DMS79 (cell line): Measurements from ENCODE around the gene PEX11A.
"Not testable (repeated sequence)": the region's sequence is repeated elsewhere in the genome, so short reads cannot be mapped to it uniquely, and the experiment has no call there.

Experiments
- DNase-seq: peaks from one replicate; lab custom pipeline; 2025; lab: John Stamatoyannopoulos, UW

The PEX11A gene, protein sequence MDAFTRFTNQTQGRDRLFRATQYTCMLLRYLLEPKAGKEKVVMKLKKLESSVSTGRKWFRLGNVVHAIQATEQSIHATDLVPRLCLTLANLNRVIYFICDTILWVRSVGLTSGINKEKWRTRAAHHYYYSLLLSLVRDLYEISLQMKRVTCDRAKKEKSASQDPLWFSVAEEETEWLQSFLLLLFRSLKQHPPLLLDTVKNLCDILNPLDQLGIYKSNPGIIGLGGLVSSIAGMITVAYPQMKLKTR

DNA sequence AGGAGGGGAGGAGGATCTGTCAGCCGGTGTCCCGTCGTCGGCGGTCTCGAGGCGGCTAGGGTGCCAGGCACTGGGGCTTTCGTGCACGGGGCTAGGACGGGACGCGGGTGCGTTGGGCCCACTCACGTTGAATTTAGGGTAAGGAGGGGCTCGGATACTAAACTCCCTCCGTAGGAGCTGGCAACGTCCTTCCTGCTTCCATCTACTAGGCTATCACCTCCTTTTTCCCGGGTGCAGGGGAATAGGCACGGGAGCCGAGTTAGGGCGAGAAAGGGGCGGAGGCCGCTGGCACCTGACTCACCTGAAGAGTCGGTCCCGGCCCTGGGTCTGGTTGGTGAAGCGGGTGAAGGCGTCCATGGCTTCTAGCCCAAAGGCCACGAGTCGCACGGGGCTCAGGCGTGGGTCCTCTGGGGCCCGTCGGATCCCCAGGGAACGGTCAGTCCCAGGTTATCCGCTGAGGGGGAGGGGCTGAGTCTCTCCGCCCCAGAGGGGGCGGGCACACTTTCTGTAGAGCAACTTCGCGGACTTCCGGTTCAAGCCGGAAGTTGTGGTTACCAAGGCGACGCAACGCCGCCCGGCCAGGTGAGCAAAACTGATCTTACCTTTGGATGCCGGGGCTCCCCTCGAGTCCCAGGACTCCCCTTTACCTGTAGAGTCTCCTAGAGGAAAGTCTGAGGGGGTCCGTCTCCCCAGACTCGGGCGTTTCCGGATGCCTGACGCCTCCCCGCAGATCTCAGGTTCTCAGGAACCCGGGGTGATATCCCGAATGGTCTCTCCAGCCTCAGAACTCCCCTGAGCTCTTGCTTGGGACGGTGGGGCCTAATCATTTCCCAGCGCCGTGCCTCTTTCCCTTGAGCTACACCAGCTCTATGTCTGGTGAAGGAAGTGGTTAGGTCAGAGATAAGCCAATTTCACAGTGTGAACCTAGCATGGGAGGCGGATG lies at the start of gene PEX11A, which contains the start of gene WDR93:
TSS of gene PEX11A (minus strand) at position 479 of the 943 bp plus-strand sequence. CDS start at position 357, 122 bp downstream.
TSS of gene WDR93 (plus strand) at position 536 of the 943 bp plus-strand sequence. CDS start 10,936 bp downstream, outside the sequence.
- peak; percentile 36 for DNase-seq

GRCh38 chr15:89740137-89740536 lies 49.6 kb upstream of the PEX11A start:
- DNase-seq: peak; percentile 30

DNA sequence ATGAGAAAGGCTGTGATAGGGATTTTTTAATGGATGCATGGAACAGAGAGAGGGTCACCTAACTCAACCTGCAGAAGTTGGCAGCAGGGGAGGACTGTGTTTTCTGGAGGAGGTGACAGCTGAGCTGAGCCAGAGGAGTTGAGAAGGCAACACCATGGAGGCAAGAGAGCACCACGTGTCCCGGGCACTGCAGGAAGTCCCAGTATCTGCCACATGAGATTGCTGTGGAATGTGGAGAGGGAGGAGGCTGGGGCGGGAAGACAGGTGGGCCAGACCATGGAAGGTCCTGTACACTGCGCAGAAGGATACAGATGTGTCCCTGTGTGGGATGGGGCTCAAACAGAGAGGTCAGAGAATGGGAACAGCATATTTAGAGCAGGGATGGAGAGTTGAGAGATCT lies 45.2 kb upstream of the PEX11A start:
- no peak for DNase-seq

GRCh38 chr15:89732451-89733172 lies 42.1 kb upstream of the PEX11A start:
- no peak for DNase-seq

DNA sequence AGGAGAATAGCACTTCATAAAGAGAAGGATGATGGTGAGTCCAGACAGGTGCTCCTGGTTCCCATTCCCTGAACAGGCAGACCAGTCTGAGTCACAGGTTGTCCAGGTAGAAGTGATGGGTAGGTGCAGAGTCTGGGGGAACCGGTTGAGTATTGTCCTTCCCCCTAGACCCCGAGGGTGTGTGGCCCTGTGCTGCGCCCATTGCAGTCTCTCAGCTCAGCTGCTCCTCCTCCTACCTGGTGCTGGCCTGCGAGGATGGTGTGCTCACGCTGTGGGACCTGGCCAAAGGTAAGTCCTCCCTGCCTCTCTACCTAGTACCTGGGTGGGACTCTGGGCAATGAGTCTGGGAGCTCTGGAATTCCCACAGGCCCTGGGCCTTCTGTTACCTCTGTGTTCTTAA lies 40.7 kb upstream of the PEX11A start:
- no peak for DNase-seq

DNA sequence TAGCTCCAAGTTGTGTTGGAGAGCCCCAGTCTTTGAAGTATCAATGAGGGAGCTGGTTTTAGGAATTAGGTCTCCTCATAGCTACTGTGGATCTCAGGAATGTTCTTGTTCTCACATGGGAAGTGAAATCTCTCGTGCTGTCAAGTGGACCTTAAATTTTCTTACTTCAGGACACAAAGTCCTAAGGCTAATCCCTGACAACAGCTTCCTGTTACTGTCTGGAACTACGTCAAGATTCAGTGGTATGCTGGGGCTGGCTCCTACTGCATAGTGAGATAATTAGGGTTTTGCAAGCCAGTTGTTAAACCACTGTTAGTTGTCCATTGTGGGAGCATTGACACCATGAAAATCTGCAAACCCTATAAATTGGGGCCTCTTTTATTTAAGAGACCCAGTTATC lies 37.7 kb upstream of the PEX11A start:
- no peak for DNase-seq

GRCh38 chr15:89725064-89725463 lies 34.5 kb upstream of the PEX11A start:
- DNase-seq: no peak

DNA sequence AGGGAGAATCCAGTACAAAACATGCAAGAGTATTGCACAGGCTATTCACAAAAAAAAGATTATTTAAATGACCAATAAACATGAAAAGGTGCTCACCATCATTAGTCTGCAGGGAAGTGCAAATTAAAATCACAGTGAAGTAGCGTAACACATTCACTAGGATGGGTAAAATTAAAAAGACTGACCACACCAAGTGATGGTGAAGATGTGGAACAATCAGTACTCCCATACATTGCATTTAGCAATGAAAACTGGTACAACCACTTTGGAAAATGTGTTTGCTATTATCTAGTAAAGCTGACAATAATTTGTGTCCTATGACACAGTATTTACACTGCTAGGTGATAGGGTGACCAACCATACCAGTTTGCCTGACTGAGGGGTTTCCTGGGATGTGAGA lies 34.1 kb upstream of the PEX11A start:
- DNase-seq: no peak

DNA sequence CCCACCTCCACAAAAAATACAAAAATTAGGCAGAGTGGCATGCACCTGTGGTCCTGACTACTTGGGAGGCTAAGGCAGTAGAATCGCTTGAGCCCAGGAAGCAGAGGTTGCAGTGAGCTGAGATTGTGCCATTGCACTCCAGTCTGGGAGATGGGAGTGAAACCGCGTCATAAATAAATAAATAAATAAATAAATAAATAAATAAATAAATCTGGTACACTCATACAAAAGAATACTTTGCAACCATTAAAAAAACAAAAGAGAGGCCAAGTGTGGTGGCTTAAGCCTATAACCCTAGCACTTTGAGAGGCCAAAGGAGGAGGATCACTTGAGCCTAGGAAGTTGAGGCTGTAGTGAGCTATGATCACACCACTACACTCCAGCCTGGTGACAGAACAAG lies 32.5 kb upstream of the PEX11A start:
- no peak for DNase-seq

DNA sequence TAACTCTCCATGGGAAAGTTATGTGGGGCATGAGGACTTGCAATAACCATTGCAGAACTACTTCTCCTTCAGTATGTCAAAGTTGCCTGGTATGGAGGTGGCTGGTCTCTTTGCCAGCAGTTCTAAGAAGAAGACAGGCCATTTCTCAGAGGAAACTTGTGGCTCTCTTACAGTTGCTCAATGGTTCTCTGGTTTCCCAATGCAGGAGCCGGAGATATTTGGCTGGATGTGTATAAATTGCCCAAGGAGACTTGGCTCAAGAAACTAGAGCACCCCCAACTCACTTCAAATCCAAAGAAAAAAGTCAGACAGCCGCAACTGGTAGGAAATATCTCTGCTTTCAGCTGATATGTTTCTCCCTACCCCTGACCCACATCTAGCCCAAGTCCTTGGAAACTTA lies 24.2 kb upstream of the PEX11A start:
- no peak for DNase-seq

- DNase-seq: no peak
These were observed 17.0 kb upstream of the PEX11A start for GRCh38 chr15:89707577-89707976.

DNA sequence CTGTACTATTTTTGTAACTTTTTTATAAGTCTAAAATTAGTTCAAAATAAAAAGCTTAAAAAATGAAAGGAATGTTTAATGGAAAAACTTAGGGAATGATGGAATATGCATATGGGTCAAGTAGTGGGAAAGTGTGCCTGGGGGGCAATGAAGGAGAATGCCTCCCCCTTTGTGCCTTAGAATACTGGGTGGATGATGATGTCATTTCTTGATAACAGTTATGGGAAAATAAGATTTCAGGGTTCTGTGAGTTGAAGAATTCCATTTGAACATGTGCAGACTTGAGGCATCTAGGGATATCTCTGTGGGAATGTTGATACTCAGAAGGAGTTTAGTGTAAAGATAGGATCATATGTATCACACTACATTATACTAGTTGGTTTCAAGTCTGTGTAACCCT lies 13.9 kb upstream of the PEX11A start:
- DNase-seq: no peak

- DNase-seq: no peak
These were observed 4.6 kb upstream of the PEX11A start for GRCh38 chr15:89695198-89695597.

DNA sequence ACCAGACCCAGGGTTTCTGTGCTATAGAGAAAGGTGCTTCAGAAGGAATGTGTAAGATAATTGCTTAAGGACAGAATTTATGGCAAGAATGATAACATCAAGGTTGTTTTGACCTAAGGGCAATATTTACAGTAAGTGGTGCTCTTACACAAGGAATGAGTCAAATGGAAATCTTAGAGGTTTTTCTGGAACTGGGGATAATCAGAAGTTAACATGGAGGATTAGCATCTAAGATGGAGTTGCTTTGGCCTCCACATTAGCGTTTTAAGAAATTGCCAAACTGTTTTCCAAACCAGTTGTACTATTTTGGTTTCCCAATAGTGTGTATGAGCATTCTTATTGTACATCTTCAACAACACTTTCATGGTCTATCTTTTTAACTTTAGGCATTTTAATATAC lies 3.1 kb upstream of the PEX11A start:
- DNase-seq: no peak

- DNase-seq: no peak
These were observed 2.5 kb upstream of the PEX11A start for GRCh38 chr15:89693091-89693490.

- DNase-seq: not testable (repeated sequence)
These were observed 651 bp downstream of the PEX11A start for GRCh38 chr15:89689930-89690275.

DNA sequence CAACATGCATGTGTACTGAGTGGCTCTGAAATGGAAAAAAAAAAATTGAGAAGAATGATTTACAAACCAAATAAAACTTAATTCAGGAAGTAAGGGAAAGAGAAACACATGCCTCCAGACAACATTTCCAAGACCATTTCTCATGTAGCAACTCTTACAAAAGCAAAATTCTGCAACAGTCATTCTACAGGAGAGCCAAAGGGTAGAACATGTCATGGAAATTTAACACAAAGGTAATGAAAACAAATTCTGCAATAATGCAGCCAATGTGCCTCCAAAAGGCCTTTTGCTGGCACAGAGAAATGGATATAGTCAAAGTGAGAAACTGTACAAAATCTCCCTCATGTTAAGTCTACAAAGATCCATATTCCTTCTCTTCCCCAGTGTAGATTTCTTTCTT lies 4.0 kb downstream of the PEX11A start:
- no peak for DNase-seq

DNA sequence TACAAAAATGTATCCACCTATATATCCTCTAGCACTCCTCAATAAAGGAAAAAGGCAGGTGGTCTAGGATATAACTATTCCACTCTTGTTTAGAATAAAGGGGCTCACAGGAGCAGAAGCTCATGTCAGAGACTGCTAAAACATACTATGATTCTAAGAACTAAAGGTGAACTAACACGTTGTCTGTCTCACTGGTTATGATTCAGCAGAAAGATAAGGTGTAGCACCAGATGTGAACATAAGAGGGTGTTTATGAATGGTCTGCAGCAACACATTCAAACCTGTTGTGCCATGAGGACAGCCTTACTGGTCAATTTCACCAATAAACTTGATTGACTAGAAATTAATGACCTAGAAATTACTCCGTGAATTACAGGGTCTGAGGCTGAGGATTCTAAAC lies 4.6 kb downstream of the PEX11A start:
- no peak for DNase-seq

DNA sequence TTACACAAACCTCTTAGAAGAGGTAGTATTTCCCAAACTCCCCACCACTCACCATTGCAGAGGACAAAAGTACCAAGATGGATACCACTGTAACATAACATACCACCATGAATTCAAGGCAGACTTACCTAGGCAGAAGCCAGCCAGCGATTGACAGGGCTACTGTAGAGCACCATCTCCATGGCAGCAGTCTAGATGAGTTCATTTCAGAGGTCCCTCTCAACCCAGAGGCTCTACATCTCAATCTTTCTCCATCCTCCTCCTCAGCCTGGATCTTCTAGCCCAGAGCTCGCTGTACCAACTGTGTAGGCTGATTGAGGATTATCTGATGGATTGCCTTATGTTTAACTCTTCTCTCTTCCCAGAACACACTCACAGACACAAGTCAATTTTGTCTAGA lies 9.4 kb downstream of the PEX11A start:
- DNase-seq: no peak

DNA sequence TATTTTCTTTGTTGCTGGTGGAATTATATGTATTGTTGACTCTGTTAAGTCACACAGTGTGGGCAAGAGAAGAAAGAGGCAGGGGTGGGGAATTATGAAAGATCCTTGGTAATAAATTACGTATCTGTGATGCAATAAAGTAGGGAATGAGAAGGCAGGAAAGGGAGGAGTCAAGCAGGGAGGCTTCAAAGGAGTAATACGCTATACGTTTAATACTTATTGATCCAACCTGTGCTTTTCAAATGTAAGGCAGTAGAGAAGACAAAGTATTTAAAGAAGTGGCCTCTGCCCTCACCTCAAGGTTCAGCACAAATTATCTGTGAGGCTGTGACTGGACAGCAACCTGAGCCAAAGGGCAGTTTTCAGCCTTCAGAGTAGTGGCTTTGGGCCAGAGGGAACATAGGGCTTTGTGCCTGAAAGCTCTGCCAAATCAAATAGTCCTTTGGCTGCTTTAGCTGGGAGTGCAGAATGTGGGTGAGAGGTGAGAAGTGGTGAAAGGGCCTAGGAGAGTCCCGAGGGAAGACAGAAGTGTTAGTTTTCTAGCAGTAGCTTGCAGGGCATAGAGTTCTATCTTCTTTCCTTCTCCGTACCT lies 10.2 kb downstream of the PEX11A start:
- no peak for DNase-seq

GRCh38 chr15:89679212-89679611 lies 11.3 kb downstream of the PEX11A start, which contains the start of gene PLIN1:
Gene PLIN1 (minus strand): TSS chr15:89679367. CDS start chr15:89677489, 1,878 bp downstream.
- no peak for DNase-seq

DNA sequence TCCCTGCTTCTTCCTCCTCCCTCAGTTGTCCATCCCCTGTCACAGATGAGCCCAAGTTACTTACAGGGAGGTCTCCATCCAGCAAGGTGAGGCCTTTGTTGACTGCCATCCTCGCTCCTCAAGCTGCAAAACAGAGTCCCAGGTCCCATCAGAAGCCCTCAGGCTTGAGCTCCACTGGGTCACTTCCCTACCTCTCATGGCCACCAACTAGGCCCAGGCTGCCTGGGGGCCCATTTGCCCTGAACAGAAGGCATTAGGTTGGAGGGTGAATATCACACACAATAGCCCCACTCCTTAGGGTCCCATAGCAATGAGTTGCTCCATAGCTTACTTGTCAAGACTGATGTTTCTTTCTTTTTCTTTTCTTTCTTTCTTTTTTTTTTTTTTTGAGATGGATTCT lies 13.2 kb downstream of the PEX11A start:
- DNase-seq: no peak
